Lung (tissue), 12 donors: ENCODE data around the gene ANKRD33. TPM values are rescaled to one million over a fixed set of nuclear protein-coding genes. Genes with fewer than 3 reads are reported as not detected.
A peak's percentile ranks its signal among the peaks of the same experiment; 100 is the strongest.

Experiments
- ATAC-seq: fragments of 200-7000 bp; cut with Tn5 transposase; one replicate; pipeline ENCODE4 v1.9.1; 2020; ENCODE audit warnings: moderate number of reproducible peaks; ENCODE audit not compliant: insufficient read depth, low FRiP score
- DNase-seq, 3 donors: peaks; one replicate each; pipeline ENCODE4 v3.0.0-alpha.2; 2013 to 2017
- H3K27ac ChIP-seq, 2 donors: one replicate each; pipeline ENCODE4 v1.5.1; 2013; ENCODE audit warnings: mild to moderate bottlenecking in 2 of 2, moderate library complexity in 2 of 2, control low read depth in 1 of 2, inconsistent platforms in 1 of 2, low read depth in 1 of 2, low read length in 1 of 2
- H3K27me3 ChIP-seq, 3 donors: one replicate each; pipeline ENCODE4 v1.5.1; 2013; ENCODE audit warnings: low read length in 2 of 3; ENCODE audit not compliant: control insufficient read depth in 3 of 3, insufficient read depth in 3 of 3
- H3K36me3 ChIP-seq, 4 donors: one replicate each; pipeline ENCODE4 v1.5.1; 2013; ENCODE audit warnings: low read length in 4 of 4, mild to moderate bottlenecking in 1 of 4, moderate library complexity in 1 of 4; ENCODE audit not compliant: control insufficient read depth in 4 of 4, insufficient read depth in 4 of 4
- H3K4me1 ChIP-seq, 5 donors: one replicate each; pipeline ENCODE4 v1.5.1; 2013; ENCODE audit warnings: low read length in 5 of 5, mild to moderate bottlenecking in 2 of 5, moderate library complexity in 1 of 5; ENCODE audit not compliant: control insufficient read depth in 5 of 5, insufficient read depth in 5 of 5
- H3K4me3 ChIP-seq: one replicate; pipeline ENCODE4 v1.5.1; 2013; ENCODE audit warnings: mild to moderate bottlenecking, control low read depth, moderate library complexity
- H3K9ac ChIP-seq, 2 donors: one replicate each; pipeline ENCODE4 v1.5.1; 2013; ENCODE audit warnings: low read length in 2 of 2, control low read depth in 1 of 2; ENCODE audit not compliant: insufficient read depth in 1 of 2
- H3K9me3 ChIP-seq, 4 donors: one replicate each; pipeline ENCODE4 v1.5.1; 2013; ENCODE audit warnings: low read length in 3 of 4, mild to moderate bottlenecking in 1 of 4, moderate library complexity in 1 of 4; ENCODE audit not compliant: control insufficient read depth in 4 of 4, insufficient read depth in 3 of 4
- WGBS, 2 donors: extraction: QIAGEN DNeasy Blood & Tissue Kit; methylation state at CpG; one replicate each; pipeline ENCODE4 v1.1.7; 2013; 5-methylcytosine and 5-hydroxymethylcytosine counted together
- polyA plus RNA-seq, 2 donors: library from polyadenylated mRNA; stranded (reverse); fragments of 200-250 nt; gene quantifications; one replicate each; pipeline ENCODE4 v1.2.1, GENCODE V29; 2013
- total RNA-seq, 2 donors: library from RNA; depleted of rRNA in 1 of 2; stranded (reverse); fragments of >200 nt in 1 of 2; gene quantifications; one replicate each; pipeline ENCODE4 v1.2.1, GENCODE V29; 2014 to 2021
- TF ChIP-seq, protein P1 (sequence below): IDR thresholded peaks from 2 replicates; pipeline ENCODE4 v1.5.1; 2012; ENCODE audit warnings: mild to moderate bottlenecking; ENCODE audit errors: control extremely low read depth, extremely low read depth
- donor health status: control.
- donor health status: control.
- donor health status: Bipolar disorder and iron deficiency.
- donor health status: healthy.
- donor health status: DM: yes; HTN: yes; CAD: no.

The ANKRD33 gene
- total and polyA plus RNA-seq, 4 donors, result 0.14 to 0.50 (median 0.23) TPM

DNA sequence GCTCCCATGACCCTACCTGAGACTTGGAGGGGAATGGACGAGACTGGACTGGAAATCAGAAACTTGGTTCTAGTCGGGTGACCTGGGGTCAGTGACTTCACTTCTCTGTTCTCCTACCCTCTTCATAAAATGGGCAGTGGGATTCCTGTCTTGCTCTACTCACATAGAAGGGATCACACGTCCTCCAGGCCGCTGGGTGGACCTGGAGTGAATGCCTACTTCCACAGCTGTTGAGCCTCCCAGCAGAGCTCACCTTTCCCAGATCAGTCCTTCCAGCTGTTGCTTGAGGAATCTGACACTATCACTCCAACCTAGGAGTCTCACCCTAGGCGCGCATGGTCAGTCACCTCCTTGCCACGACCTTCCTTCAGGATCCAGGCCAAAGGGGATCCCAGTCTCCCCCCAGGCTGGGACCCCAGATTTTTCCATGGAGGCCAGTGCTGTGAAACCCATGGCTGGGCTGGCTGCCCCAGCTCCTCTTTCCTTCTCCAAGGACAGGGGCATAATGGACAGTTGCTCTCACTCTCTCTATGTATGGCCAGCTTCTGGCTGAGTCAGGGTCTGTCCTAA is 20.0 kb downstream of the ANKRD33 start:
- Histone ChIP-seq H3K9ac (peak overlapping the region; percentile 16 to 21), H3K9me3 (no peaks in the 10 kb centered on the region), H3K4me1 (peaks cover 4 to 65% (median 27%) of the 10 kb centered on the region in 5 donors), H3K4me3 (peak overlapping the region; percentile 61), H3K36me3 (peaks cover 0 to under 1% (median 0%) of the 10 kb centered on the region in 4 donors), H3K27ac (peak overlapping the region; percentile 93 to 96), H3K27me3 (peaks cover 0 to 25% (median 2%) of the 10 kb centered on the region in 3 donors)
- TF ChIP-seq, protein P1, sequence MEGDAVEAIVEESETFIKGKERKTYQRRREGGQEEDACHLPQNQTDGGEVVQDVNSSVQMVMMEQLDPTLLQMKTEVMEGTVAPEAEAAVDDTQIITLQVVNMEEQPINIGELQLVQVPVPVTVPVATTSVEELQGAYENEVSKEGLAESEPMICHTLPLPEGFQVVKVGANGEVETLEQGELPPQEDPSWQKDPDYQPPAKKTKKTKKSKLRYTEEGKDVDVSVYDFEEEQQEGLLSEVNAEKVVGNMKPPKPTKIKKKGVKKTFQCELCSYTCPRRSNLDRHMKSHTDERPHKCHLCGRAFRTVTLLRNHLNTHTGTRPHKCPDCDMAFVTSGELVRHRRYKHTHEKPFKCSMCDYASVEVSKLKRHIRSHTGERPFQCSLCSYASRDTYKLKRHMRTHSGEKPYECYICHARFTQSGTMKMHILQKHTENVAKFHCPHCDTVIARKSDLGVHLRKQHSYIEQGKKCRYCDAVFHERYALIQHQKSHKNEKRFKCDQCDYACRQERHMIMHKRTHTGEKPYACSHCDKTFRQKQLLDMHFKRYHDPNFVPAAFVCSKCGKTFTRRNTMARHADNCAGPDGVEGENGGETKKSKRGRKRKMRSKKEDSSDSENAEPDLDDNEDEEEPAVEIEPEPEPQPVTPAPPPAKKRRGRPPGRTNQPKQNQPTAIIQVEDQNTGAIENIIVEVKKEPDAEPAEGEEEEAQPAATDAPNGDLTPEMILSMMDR, result no peak
- no peak for ATAC-seq
- no peak for DNase-seq
- WGBS, 2 donors, result 64 to 78% methylated on average over 7 of the region's 7 CpGs

DNA sequence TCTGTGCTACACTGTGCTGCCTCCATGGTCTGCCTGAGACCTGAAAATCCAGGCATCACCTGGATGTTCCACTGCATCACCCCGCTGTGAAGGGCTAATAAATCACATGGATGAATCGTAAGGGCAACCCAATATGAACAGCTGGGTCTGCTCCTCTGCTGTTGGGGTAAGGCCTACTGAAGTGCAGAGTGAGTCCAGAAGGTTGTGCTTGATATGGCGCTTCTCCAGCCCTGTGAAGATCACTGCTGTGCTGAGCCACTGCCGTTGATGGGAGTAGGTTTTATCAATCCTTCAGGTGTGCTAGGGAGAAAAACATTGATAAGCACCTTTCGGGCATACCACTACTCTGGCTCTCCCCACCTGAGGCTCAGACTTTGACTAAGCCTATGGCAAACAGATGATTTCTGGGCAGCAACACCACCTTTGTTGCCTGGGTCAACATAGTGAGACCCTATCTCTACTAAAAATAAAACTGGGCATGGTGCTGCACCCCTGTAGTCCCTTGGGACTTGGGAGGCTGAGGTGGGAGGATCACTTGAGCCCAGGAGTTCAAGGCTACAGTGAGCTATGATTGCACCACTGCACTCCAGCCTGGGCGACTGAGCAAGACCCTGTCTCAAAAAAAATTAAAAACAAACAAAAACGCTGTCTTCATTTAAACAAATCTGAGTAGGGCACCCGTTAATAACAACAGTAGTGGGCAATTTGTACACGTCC is 21.1 kb downstream of the ANKRD33 start:
- DNase-seq, result no peak

DNA sequence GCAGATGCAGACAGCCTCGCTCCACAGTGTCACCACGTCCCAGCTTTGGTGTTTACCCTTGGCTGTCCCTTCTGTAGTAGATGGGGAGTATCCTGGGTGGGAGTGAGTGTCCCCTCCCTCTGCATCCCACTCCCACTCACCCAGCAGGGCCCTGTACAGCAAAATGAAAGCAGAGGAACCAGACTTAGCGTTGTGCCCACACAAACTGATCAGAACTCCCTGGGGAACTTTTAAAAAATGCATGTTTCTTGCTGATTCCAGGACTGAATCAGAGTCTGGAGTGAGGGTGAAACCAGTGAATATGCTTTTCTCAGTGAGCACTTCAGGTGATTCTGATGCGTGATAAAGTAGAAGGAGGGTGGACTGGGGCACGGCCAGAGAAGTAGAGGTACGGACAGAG is 22.3 kb downstream of the ANKRD33 start:
- no peak for ATAC-seq

More for the DNA sequence above, 21.1 kb downstream of the ANKRD33 start:
- ATAC-seq, result no peak
- Histone ChIP-seq H3K9ac (no peak overlapping the region), H3K36me3 (peaks cover 0 to 5% (median 0%) of the 10 kb centered on the region in 4 donors), H3K9me3 (no peaks in the 10 kb centered on the region), H3K4me1 (peaks cover 4 to 72% (median 27%) of the 10 kb centered on the region in 5 donors), H3K27me3 (peaks cover 0 to 25% (median 2%) of the 10 kb centered on the region in 3 donors), H3K27ac (peak overlapping the region in 1 of 2 donors; percentile 77), H3K4me3 (peak overlapping the region; percentile 61)
- WGBS, 2 donors, result 64 to 75% methylated on average over 9 of the region's 9 CpGs
- TF ChIP-seq, protein P1, result no peak

More for the DNA sequence above, 22.3 kb downstream of the ANKRD33 start:
- Histone ChIP-seq H3K4me1 (peaks cover 4 to 71% (median 24%) of the 10 kb centered on the region in 5 donors), H3K27me3 (peaks cover 0 to 25% (median 2%) of the 10 kb centered on the region in 3 donors), H3K27ac (peak overlapping the region in 1 of 2 donors; percentile 85), H3K9ac (no peak overlapping the region), H3K9me3 (peaks cover 0 to under 1% (median 0%) of the 10 kb centered on the region in 4 donors), H3K36me3 (peaks cover 0 to 8% (median 3%) of the 10 kb centered on the region in 4 donors), H3K4me3 (peak overlapping the region; percentile 9)
- TF ChIP-seq, protein P1, result no peak
- WGBS, 2 donors, result 65 to 77% methylated on average over 6 of the region's 6 CpGs
- no peak for DNase-seq
